Skin epidermis (tissue), 12 donors: ENCODE measurements around the gene ZNF549.

ENCODE experiments used
- H3K27ac ChIP-seq, 21 experiments: fragments of 200-600 bp; sonication (generic) in 11 of 21; one replicate each; pipeline ENCODE4 v1.5.0; 2020; ENCODE audit warnings: mild to moderate bottlenecking in 3 of 21, inconsistent platforms in 2 of 21, moderate library complexity in 2 of 21
- H3K4me3 ChIP-seq, 7 experiments: fragments of 200-600 bp; sonication (generic) in 2 of 7; one replicate each; pipeline ENCODE4 v1.5.0; 2020; ENCODE audit warnings: inconsistent platforms in 2 of 7, mild to moderate bottlenecking in 2 of 7, moderate library complexity in 1 of 7

ZNF549 gene

DNA sequence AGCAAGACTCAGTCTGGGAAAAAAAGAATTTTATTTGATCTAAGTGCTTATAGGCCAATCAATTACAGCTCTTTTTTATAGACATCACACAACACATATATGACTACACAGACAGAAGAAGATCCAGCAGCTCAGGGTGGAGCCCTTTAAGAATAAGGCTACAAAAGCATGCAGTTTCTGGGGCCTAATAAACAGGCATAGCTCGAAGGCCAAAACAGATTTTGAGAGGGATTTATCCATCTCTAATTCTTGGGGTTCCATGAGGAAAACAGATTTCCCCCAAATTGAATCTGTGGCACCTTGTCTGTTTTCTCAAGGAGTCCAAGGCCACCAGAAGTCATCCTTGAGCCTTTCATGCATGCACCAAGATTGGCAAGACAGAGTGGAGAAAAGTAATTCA, 36.4 kb downstream of the ZNF549 start:
- H3K27ac ChIP-seq, result no peak overlapping the region

DNA sequence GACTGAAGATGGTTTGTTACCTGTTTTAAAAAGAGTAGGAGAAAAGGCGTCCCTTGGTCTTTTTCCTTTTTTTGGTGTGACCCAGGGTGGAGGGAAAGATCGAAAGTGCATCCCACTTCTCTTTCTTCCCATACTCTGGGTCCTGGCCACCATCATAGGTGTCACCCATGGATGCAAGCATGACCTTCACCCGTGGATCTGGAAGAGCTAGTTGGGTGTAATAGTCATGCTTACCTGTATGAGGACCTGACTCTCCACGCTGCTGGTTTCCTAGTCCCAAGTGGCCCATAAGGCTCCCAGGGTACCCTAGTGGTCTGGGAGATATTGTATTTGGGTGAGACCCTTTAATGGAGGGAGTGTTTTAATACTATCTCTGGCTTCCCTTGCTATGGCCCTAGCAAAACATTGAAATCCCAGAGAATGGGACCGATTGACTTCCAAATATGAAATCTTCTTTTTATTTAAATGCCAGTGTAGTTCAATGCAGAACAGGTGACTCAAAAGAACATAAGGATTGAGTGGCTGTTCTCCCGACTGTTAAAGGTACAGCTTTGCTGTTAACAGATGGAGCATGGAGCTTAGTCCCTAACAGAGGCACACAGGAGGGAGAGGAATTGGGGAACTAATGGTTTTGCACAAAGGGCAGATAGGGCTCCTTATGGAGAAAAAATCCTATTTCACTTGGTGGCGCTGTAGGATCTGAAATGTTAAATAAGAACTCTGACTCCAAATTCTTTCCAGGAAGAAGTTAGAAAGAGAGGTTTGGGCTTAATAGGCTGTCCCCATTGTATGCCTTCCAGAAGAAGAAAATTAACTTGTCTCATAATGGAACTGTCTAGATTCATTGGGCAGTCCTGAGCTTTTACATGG, 39.5 kb downstream of the ZNF549 start:
- H3K27ac ChIP-seq, result no peak overlapping the region
- H3K4me3 ChIP-seq, result no peak overlapping the region

More for the DNA sequence above, 36.4 kb downstream of the ZNF549 start:
- no peak overlapping the region for H3K4me3 ChIP-seq

DNA sequence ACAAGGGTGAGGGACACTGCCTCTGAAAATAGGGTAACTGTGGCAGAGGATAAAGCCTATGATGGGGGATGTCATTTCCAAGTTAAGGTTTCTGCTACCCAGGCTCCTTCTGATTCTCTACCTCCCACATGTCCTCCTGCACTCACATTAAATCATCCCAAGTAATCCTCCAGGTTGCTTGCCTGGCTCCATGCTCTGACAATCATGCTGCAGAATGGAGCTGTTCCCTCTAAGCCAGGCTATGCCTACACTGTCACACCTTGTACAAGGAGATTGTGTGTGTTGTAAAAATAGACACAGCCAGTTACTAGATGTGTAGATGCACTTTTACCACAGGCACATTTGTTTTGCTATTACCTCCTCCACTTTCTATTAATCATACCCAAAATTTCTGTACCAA, 43.6 kb downstream of the ZNF549 start:
- Histone ChIP-seq H3K27ac (no peak overlapping the region), H3K4me3 (no peak overlapping the region)

DNA sequence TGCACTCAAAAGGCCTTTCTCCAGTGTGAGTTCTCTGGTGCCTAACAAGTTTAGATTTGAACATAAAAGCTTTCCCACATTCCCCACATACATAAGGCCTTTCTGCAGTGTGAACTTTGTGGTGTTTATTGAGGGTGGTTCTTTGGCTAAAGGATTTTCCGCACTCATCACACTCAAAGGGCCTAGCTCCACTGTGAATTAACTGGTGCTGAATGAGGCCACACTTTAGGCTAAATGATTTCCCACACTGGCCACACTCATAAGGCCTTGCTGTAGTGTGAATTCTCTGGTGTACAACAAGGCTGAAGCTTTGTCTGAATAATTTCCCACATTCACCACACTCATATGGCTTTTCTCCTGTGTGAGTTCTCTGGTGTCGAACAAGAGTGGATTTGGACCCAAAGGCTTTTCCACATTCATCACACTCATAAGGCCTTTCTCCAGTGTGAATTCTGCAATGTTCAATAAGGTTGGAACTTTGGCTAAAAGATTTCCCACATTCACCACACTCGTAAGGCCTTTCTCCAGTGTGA, 45.3 kb downstream of the ZNF549 start:
- H3K27ac ChIP-seq, result no peak overlapping the region
- H3K4me3 ChIP-seq, result no peak overlapping the region

DNA sequence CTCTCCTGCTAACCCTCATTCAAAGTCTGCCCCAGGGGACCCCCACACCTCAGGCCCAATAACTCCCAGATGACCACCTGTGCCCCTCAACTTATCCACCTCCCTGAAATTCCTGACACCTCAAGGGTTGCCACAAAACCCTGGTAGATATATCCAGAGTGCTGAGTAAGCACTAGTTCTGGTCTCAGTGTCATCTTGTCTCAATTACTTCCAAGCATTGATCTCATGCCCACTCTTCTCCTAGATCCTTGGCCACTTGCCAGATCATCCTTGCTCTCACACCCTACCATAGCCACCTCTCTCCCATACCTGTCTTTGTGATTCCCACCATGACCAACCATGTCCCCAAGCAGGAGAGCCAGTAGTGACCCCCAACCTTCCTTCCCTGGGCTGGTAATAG, 49.5 kb downstream of the ZNF549 start:
- H3K4me3 ChIP-seq, result no peak overlapping the region
- H3K27ac ChIP-seq, result no peak overlapping the region

DNA sequence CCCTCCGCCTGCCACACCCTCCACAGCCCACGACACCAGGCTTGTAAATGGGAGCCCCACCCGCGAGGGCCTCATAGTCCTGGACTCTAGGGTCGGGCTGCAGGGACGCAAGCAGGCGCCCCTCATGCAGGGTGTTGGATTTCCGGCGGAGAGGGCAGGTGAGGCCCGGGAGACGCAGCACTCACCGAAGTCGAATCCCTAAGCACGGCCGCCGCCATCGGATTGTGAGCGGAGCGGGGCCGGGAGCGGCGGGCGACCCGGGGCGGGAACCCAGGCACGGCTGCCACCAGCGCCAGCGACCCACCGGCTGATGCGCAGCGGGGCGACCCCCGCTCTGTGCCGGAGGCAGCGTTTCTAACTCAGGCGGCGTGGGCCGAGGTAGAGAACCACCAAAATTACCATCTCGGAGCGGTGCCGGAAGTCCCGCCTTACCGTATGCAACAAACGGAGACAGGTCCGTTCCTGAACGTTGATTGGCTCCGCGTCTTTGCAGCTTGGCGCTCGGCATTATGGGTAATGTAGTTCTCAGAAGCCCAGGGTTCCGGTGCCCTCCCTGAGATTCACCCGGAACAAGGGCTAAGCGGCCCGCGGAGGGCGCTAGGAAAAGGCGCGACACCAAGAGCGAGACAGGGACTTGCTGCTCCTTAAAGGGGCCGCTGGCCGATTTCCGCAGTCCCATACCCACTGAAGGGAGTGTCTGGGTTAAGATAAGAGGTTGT, 51.5 kb downstream of the ZNF549 start, which contains the start of gene ZNF416:
Gene ZNF416, minus strand, starts transcription at position 425 of the 719 bp plus-strand sequence. Its CDS starts 207 bp downstream, at position 218.
- peak within 1 kb of the TSS; percentile 66 to 100 (median 92) for H3K4me3 ChIP-seq
- peak within 1 kb of the TSS in 20 of 21 experiments; percentile 14 to 94 (median 85) for H3K27ac ChIP-seq

DNA sequence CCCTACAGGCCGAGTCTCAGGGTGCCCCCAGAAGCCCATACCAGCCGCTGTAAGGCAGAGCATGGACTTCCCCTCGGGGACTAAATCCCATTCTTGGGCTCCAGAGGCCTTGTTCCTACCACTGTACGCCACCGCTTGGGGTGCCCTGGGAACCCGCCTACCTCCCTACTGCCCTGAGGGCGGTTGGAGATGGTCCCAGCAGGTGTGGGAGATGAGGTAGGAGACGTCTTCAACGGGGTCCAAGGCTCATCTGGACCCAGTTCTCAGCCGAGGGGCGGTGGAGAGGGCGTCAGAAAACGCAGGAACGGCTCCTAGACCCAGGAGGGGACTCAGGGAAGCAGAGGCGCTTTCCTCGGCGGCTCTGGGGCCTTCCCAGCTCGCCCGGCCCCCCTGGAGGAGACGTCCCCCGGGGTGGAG, 56.0 kb downstream of the ZNF549 start:
- H3K27ac ChIP-seq, result peak overlapping the region in 4 of 21 experiments; percentile 4 to 64 (median 32)
- H3K4me3 ChIP-seq, result peak overlapping the region in 5 of 7 experiments; percentile 44 to 62 (median 57)

DNA sequence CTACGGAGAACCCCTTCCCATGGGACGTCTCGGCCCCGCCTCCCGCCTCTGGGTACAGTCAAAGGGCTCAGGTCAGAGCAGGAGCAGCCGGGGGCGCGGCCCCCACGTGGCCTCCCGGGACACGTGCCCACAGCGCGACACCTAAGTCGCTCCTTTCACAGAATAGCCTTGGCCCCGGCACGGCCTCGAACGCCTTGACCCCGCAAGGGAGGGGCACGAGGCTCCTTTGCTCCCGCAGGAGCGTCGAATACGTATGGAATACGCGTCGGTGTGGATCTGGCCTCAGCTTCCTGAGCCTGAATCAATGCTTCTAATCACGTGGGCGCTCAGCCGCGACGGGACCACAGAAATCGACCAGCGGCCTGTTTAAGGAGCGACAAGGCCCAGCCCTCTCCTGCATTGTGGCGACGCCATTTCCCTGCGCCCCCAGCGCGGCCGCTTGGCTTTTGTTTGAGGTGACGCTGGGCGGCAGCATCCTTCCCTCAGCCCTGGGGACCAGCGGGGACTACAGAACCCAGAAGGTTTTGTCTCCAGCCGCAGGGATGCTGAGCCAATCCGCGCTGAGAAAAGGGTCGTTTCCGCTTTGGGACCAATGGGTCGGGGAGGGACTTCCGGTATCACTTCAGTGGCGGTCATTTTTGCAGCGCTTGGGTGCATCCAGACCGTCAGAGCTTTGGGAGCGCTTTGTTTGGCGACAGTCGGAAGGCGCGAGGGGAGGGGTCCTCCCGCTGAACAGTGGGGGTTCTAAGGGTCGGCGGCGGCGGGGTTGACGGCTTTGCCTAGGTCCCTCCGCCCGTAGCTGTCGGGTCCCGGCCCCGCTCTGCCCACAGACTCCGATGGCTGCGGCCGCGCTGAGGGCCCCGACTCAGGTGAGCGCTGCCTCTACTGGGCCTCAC, 56.6 kb downstream of the ZNF549 start, which contains the start of gene ZIK1:
Gene ZIK1, plus strand, starts transcription at position 625 of the 896 bp plus-strand sequence. Its CDS starts 212 bp downstream, at position 837.
- Histone ChIP-seq H3K4me3 (peak within 1 kb of the TSS; percentile 44 to 62 (median 56)), H3K27ac (peak within 1 kb of the TSS in 8 of 21 experiments; percentile 4 to 64 (median 36))

DNA sequence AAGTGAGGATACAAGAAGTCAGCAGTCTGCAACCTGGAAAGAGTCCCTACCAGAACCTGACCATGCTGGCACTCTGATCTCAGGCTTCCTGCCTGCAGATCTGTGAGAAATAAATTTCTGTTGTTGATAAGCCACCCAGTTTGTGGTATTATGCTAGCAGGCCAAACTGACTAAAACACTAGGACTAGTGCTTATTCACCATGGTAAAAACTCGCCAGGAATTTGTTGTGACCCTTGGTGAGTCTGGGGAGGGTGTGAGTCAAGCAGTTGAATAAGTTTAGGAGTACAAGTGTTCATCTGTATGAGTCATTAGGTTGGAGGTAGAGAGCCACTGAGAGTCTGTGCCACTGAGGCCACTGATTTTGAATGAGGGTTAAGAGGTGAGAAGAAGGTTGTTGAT, 60.4 kb downstream of the ZNF549 start:
- Histone ChIP-seq H3K27ac (no peak overlapping the region), H3K4me3 (no peak overlapping the region)

DNA sequence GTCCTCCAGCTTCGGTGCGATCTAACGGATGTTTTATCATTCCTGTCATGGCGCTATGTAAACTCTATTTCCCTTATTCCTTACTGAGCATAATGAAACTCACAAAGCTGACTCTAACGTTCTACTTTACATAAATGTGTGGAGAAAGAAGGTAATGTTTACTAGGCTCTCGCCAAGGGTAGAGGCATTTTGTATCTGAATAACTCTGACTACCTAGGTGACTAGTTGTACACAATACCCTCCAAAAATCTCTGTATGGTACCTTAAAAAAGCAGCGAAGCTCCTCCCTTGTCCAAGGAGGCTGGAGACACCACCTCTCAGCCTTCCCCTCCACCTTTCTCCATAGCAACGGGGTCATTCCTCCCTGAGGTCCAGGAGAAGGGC, 72.2 kb downstream of the ZNF549 start:
- Histone ChIP-seq H3K4me3 (peak overlapping the region; percentile 71 to 93 (median 77)), H3K27ac (peak overlapping the region in 10 of 21 experiments; percentile 16 to 80 (median 52))

DNA sequence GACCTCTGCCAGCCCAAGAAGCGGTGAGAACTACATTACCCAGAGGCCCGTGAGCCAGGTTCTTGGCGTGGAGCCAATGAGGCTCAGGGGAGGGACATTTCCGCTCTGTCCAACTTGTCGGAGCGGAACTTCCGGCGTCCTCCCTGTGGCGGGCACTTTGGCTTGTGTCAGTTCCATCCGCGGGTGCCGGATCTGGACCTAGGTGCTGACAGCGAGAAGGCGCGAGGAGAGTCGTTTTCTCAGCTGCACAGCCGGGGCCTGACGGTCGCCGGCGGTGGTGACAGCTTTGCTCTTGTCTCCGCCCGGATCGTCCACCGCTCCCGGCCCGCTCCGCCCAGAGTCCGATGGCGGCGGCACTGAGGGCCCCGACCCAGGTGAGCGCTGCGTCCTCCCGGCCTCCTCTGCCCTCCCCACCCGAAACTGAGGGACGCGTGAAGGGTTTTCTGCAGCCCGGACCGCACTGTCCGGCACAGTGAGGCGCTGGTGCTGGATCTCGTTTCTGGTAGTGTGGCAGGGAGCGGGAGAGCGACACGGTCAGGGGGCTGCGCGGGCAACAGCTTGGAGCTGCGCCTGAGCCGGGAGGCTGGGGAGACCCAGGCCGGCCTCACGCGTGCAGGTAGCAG, 72.7 kb downstream of the ZNF549 start, which contains the start of gene ZNF530:
Gene ZNF530, plus strand, starts transcription at position 125 of the 623 bp plus-strand sequence. CDS start 4,461 bp downstream, outside the sequence.
- peak within 1 kb of the TSS in 18 of 21 experiments; percentile 7 to 80 (median 51) for H3K27ac ChIP-seq

DNA sequence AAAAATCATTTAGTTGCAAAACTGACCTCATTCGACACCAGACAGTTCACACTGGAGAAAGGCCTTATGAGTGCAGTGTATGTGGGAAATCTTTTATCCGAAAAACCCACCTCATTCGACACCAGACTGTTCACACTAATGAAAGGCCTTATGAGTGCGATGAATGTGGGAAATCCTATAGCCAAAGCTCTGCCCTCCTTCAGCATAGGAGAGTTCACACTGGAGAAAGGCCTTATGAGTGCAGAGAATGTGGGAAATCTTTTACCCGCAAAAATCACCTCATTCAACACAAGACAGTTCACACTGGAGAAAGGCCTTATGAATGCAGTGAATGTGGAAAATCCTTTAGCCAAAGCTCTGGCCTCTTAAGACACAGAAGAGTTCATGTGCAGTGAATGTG, 79.8 kb downstream of the ZNF549 start:
- Histone ChIP-seq H3K4me3 (no peak overlapping the region), H3K27ac (no peak overlapping the region)

More for the DNA sequence above, 72.7 kb downstream of the ZNF549 start, which contains the start of gene ZNF530:
- peak within 1 kb of the TSS; percentile 71 to 93 (median 77) for H3K4me3 ChIP-seq
